Left lung (tissue), 10 donors: ENCODE measurements around the gene CNTRL. TPM values are rescaled to one million over a fixed set of nuclear protein-coding genes. Genes with fewer than 3 reads are reported as not detected.

Source experiments
- ATAC-seq: fragments of 200-7000 bp; cut with Tn5 transposase; one replicate; pipeline ENCODE4 v1.9.1; 2020; ENCODE audit warnings: moderate library complexity
- DNase-seq, 4 donors: peaks; one replicate each; pipeline ENCODE4 v3.0.0-alpha.2; 2013 to 2020
- H3K27ac ChIP-seq, 2 donors: fragments of 200-600 bp; sonication (generic) in 1 of 2; one replicate each; pipeline versions ENCODE4 v1.5.0 to v1.8.0; 2020 to 2021
- H3K27me3 ChIP-seq, 2 donors: fragments of 200-600 bp; sonication (generic) in 1 of 2; one replicate each; pipeline versions ENCODE4 v1.5.0 to v1.8.0; 2020 to 2021
- H3K36me3 ChIP-seq, 2 donors: fragments of 200-600 bp; sonication (generic) in 1 of 2; one replicate each; pipeline versions ENCODE4 v1.5.0 to v1.8.0; 2020 to 2021
- H3K4me1 ChIP-seq, 2 donors: fragments of 200-600 bp; one replicate each; pipeline ENCODE4 v1.8.0; 2021
- H3K4me3 ChIP-seq, 2 donors: fragments of 200-600 bp; sonication (generic) in 1 of 2; one replicate each; pipeline versions ENCODE4 v1.5.0 to v1.8.0; 2020 to 2021; ENCODE audit warnings: mild to moderate bottlenecking in 1 of 2
- H3K9me3 ChIP-seq, 2 donors: fragments of 200-600 bp; sonication (generic) in 1 of 2; one replicate each; pipeline versions ENCODE4 v1.5.0 to v1.8.0; 2020 to 2021
- CTCF ChIP-seq, 2 donors: fragments of 200-600 bp; sonication (generic) in 1 of 2; IDR thresholded peaks; one replicate each; pipeline versions ENCODE4 v1.5.0 to v1.8.0; 2021; ENCODE audit warnings: antibody characterized with exemption in 2 of 2
- intact Hi-C, 2 donors: fragments of 100-400 bp; cut with DNase I; formaldehyde crosslinking; loops; one replicate each; pipeline versions ENCODE4 v1.11.2 to v1.14.2; 2022
- polyA plus RNA-seq, 6 donors: library from polyadenylated mRNA; unstranded; fragments of 120-200 nt; gene quantifications; one replicate each; pipeline ENCODE4 v1.2.1, GENCODE V29; 2013; ENCODE audit not compliant: insufficient read length in 6 of 6
- total RNA-seq, 2 donors: library from RNA; stranded (reverse); fragmentation: NEBNext Ultra II Directional; extraction: Animal tissue kit (Norgen Biotek cat#: 25700); gene quantifications; one replicate each; pipeline ENCODE4 v1.2.1, GENCODE V29; 2021
- donor health status: DM: no; HTN: yes; CAD: no.
- donor health status: DM: no; HTN: no; CAD: no.

CNTRL gene
- total and polyA plus RNA-seq, 8 donors = 13.6 to 67.6 (median 51.6) TPM

- Histone ChIP-seq H3K27me3 (no peaks in the 10 kb centered on the region), H3K9me3 (no peaks in the 10 kb centered on the region), H3K27ac (no peak overlapping the region), H3K4me1 (peaks cover 0 to 7% of the 10 kb centered on the region in 2 donors), H3K4me3 (no peak overlapping the region), H3K36me3 (peaks cover 0 to 23% of the 10 kb centered on the region in 2 donors)
- DNase-seq (peak in 3 of 4 donors; percentile 11 to 76 (median 40)), ATAC-seq (peak; percentile 58)
- no peak for TF ChIP-seq CTCF (IDR thresholded peaks at IDR 0.05)
- intact Hi-C loops = no loop called here
Observed at GRCh38 chr9:121133104-121133816, 58.5 kb downstream of the CNTRL start.

- H3K27me3 ChIP-seq = no peaks in the 10 kb centered on the region
- no peaks in the 10 kb centered on the region for H3K9me3 ChIP-seq
- intact Hi-C loops = no loop called here
- no peak for DNase-seq
- ATAC-seq = no peak
- TF ChIP-seq CTCF (IDR thresholded peaks at IDR 0.05) = no peak
- no peak overlapping the region for H3K4me3 ChIP-seq
- peaks cover 0 to 46% of the 10 kb centered on the region in 2 donors for H3K36me3 ChIP-seq
- H3K27ac ChIP-seq = no peak overlapping the region
- peaks cover 0 to 7% of the 10 kb centered on the region in 2 donors for H3K4me1 ChIP-seq
Observed at GRCh38 chr9:121135642-121136041, 60.9 kb downstream of the CNTRL start.

- intact Hi-C loops = no loop called here
- no peaks in the 10 kb centered on the region for H3K4me1 ChIP-seq
- no peak overlapping the region for H3K4me3 ChIP-seq
- ATAC-seq (no peak), DNase-seq (no peak)
- peaks cover 0 to 71% of the 10 kb centered on the region in 2 donors for H3K36me3 ChIP-seq
- no peaks in the 10 kb centered on the region for H3K9me3 ChIP-seq
- no peak for TF ChIP-seq CTCF (IDR thresholded peaks at IDR 0.05)
- H3K27me3 ChIP-seq = no peaks in the 10 kb centered on the region
- no peak overlapping the region for H3K27ac ChIP-seq
Observed at GRCh38 chr9:121138561-121138960, 63.8 kb downstream of the CNTRL start.

- no peaks in the 10 kb centered on the region for H3K9me3 ChIP-seq
- no peak for DNase-seq
- no peak for TF ChIP-seq CTCF (IDR thresholded peaks at IDR 0.05)
- H3K36me3 ChIP-seq = peaks cover 0 to 74% of the 10 kb centered on the region in 2 donors
- ATAC-seq = no peak
- no peaks in the 10 kb centered on the region for H3K27me3 ChIP-seq
- no peak overlapping the region for H3K4me3 ChIP-seq
- H3K27ac ChIP-seq = no peak overlapping the region
- intact Hi-C loops = no loop called here
- H3K4me1 ChIP-seq = no peaks in the 10 kb centered on the region
Observed at GRCh38 chr9:121138973-121139372, 64.2 kb downstream of the CNTRL start.

GRCh38 chr9:121140162-121140561 is 65.4 kb downstream of the CNTRL start:
- intact Hi-C loops = no loop called here

More at GRCh38 chr9:121140162-121140561, 65.4 kb downstream of the CNTRL start:
- ATAC-seq (no peak), DNase-seq (no peak)
- Histone ChIP-seq H3K27ac (no peak overlapping the region), H3K36me3 (peaks cover 0 to 86% of the 10 kb centered on the region in 2 donors), H3K4me3 (no peak overlapping the region), H3K9me3 (no peaks in the 10 kb centered on the region), H3K4me1 (no peaks in the 10 kb centered on the region), H3K27me3 (no peaks in the 10 kb centered on the region)
- no peak for TF ChIP-seq CTCF (IDR thresholded peaks at IDR 0.05)
